Activated naive CD4-positive, alpha-beta T cell treated with Interleukin-2 at 50 U/mL for 16 hours (primary cell): Measurements from ENCODE around the gene MACROH2A2.
A peak's percentile ranks its signal among the peaks of the same experiment; 100 is the strongest.
"Not testable (repeated sequence)": the region's sequence is repeated elsewhere in the genome, so short reads cannot be mapped to it uniquely, and the experiment has no call there.

ENCODE experiments used
- DNase-seq: peaks from one replicate; pipeline ENCODE4 v3.0.0-alpha.2; 2020

MACROH2A2 gene

GRCh38 chr10:70106958-70107791, 54.5 kb downstream of the MACROH2A2 start:
- no peak for DNase-seq

GRCh38 chr10:70109064-70109729, 56.6 kb downstream of the MACROH2A2 start:
- no peak for DNase-seq

- DNase-seq: no peak
These were observed 58.9 kb downstream of the MACROH2A2 start for GRCh38 chr10:70111496-70111895.

DNA sequence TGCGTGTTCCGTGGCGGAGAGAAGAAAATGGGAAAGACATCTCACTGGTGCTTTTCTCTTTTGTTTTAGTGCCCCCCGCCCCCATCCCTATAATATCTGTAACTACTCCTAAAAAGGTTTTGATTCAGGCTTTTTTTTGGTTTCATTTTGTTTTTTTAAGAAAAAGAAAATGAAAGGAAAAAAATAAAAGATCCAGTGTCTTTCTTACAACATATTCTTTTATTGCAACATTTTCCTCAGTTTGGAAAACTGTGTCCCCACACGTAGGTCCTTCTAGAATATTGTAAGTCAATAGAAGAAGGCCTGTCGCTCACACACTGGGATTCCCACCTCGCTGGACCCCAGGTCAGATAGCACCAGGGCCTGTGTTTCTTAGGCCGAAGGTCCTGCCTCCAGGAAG, 59.4 kb downstream of the MACROH2A2 start:
- DNase-seq: no peak

DNA sequence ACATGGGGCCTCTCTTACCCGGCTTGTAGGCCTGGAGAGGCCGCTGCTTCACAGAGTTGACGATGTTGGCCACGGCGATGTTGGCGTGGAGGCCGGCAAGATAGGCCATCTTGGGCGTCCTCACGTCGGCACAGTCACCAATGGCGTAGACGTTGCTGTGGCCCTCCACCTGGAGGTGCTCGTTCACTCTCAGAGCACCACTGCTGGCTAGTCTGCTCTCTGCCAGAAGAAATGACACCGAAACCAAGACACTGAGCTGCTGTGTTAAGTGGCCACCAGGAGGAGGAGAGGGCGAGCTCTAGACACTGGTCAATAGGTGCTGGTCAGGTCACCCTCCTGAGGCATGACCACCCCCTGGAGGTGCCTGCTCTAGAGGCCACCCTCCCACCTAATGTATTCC, 62.3 kb downstream of the MACROH2A2 start:
- DNase-seq: no peak

- DNase-seq: peak; percentile 58
These were observed 63.5 kb downstream of the MACROH2A2 start for GRCh38 chr10:70115948-70116682.

DNA sequence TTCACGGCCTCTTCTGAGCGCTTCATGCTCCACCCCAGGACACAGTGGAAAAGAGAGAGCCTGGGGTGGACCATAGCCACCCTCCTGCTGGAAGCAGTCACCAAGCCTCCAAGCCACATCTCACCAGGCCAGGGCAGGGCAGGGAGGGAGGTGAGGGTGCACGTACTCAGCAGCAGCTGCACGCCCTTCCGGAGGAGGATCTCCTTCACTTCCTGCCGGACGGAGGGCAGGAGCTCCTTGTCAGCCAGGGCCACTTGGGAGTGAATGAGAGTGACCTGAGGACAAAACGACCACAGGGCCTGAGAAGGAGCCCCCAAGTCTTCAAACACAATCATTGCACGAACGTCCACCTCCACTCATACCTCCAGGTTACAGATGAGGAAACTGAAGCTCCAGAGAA, 65.0 kb downstream of the MACROH2A2 start:
- DNase-seq: no peak

DNA sequence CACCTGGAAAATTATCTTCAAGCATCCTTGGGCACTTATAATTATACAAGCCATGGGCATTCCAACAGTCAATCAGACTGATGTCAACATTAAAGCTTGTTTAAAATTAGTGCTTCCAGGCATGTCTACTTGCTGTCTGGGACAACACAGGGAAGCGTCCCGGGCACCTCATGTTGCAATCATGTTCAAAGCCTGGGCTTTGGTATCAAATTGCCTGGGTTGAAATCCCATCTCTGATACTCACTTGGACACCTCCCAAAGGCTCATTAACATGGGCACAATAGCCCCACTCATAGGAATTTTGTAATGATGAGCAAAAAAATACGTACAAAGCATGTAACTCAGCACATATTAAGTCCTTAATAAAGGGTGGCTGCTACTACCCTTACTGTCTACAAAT, 65.5 kb downstream of the MACROH2A2 start:
- DNase-seq: no peak

GRCh38 chr10:70119197-70119596, 66.6 kb downstream of the MACROH2A2 start:
- DNase-seq: no peak

DNA sequence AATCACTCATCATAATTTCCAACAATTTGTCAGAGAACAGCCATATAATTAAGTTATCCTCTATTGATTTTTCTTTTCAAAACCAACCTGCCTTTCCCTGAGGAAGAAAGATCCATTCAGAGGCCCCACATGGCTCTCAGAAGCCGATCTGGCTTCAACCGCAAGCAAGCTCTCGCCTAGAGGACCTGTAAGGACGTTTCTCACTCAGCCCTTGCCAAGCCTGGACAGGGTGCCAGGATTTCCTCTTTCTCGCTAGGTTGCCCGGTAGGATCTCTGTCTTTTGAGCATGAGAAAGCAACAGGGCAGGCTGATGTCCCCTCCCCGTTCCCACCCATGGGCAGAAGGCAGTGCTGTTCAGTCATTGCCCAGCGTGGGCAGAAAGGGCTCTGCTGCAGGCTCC, 67.0 kb downstream of the MACROH2A2 start:
- no peak for DNase-seq

DNA sequence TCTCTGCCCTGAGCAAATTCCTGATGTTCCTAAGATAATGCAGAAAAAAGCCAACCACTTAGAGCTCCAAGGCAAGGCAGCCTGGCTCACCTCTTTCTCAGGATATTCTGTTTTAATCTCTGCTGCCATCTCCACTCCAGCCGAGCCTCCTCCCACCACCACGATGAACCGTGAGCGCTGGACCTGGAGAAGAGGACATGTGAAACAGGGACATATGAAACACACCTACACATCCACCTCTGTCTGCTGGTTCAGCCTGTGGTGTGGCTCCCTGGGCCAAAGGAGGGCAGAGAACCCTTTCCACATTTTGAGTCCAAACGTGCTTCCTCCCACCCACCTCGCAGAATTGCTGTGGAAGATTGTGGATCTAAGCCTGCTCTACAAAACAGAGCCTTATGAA, 67.8 kb downstream of the MACROH2A2 start:
- DNase-seq: no peak

- DNase-seq: no peak
These were observed 68.8 kb downstream of the MACROH2A2 start for GRCh38 chr10:70121281-70121949.

DNA sequence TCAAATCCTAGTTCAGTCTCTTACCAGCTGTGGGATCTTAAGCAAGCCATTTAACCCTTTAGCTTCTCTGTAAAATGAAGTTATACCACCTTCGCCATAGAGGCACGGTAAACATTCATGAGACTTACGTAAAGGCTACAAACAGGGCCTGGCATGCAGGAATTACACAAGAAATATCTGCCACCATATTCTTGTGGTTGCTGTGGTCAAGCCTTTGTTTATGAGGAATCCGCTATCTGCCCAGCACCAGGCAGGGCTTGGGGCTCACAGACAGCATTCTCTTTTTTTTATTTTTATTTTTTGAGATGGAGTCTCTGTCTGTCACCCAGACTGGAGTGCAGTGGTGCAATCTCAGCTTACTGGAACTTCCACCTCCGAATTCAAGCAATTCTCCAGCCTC, 70.1 kb downstream of the MACROH2A2 start:
- no peak for DNase-seq

DNA sequence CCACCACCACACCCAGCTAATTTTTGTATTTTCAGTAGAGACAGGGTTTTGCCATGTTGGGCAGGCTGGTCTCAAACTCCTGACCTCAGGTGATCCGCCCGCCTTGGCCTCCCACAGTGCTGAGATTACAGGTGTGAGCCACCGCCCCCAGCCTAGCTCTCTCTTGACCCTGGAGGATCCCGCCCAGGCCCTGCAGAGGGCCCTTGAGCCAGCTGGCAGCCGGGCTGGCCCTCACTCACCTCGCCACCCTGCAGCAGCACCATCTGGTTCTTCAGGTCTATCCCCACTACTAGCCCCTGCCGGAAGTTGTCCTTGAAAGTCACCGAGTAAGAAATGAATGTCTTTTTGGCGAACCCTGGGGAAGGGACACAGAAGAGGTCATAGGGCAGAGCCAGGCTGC, 70.5 kb downstream of the MACROH2A2 start:
- DNase-seq: not testable (repeated sequence)

- no peak for DNase-seq
These were observed 71.2 kb downstream of the MACROH2A2 start for GRCh38 chr10:70123817-70124216.

DNA sequence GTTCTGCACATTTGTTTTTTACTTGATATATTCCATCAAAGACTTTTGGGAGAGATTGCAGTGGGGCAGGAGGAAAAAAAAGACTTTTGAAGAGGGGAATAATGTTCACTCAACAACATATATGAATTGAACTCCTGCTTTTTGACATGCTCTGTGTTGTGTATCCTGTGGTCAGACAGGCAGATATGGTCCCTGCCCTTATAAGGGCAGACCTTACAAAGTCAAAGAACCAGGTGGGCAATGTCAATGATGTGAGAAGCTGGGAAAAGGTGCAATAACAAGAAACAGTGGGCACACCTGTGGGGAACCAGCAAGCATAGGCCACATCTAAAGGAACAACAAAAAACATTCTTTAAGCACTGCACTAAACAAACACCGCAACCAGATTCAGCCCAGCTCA, 71.8 kb downstream of the MACROH2A2 start:
- DNase-seq: no peak

DNA sequence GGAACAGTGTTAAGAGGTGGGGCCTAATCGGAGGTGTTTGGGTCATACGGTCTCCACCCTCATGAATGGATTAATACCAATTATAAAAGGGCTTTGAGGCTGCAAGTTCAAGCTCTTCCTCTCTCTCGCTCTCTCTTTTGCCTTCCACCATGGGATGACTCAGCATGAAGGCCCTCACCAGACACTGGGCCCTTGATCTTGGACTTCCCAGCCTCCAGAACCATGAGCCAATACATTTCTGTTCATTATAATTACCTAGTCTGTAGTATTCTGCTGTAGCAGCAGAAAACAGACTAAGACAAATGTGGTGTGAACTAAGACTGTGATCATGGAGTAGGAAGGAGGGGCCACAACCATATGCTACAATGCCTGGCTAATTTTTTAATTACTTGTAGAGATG, 72.3 kb downstream of the MACROH2A2 start:
- no peak for DNase-seq

- no peak for DNase-seq
These were observed 73.4 kb downstream of the MACROH2A2 start for GRCh38 chr10:70125918-70126552.

DNA sequence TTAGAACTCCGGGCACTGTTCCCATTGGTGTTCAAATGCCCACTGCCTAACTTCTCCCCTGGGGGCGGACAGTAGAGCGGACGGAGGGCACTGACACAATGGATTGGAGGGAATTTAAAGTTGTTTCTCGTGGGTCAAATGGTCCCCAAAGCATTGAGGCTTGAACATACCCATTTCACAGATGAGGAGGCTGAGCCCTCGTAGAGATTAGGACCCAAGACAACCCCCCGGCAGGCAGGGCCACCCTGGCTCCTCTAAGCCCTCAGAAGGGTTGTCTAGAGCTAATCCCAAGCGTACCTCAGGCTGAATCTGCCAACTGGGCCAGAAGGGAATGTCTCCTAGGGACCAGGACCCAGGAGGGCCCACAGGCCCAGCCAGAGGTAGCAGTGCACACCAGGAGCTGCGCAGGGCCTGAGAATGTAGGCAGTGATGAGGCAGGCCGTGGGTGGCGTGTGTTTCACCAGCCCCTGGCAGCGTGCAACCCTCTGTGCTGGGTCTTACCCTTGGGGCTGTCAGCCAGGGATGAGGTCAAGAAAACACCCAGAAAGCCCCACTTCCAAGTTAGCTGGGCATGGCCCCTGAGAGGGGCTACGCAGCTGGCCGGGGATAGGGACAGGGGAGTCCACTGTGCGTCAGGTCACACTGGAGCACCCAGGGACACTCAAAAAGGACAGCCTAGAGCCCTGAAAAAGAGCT, 74.2 kb downstream of the MACROH2A2 start:
- no peak for DNase-seq

GRCh38 chr10:70130878-70131559, 78.4 kb downstream of the MACROH2A2 start:
- no peak for DNase-seq

GRCh38 chr10:70131560-70131937, 78.9 kb downstream of the MACROH2A2 start:
- DNase-seq: no peak
